Activated CD8-positive, alpha-beta memory T cell treated with anti-CD3 and anti-CD28 coated beads for 48 hours (primary cell): Measurements from ENCODE around the gene RFX2.
"Not testable (repeated sequence)": the region's sequence is repeated elsewhere in the genome, so short reads cannot be mapped to it uniquely, and the experiment has no call there.

Source experiments
- DNase-seq, 3 experiments: peaks; one replicate each; pipeline ENCODE4 v3.0.0-alpha.2; 2020; ENCODE audit warnings: low read depth in 2 of 3, low spot score in 2 of 3

The RFX2 gene

GRCh38 chr19:5993648-5994358 lies 116.5 kb downstream of the RFX2 start:
- no peak for DNase-seq

- DNase-seq = no peak
These were observed 117.1 kb downstream of the RFX2 start for GRCh38 chr19:5993201-5993600.

- no peak for DNase-seq
These were observed 117.5 kb downstream of the RFX2 start for GRCh38 chr19:5992756-5993155.

GRCh38 chr19:5991244-5991838 lies 119.0 kb downstream of the RFX2 start:
- no peak for DNase-seq

- no peak for DNase-seq
These were observed 120.0 kb downstream of the RFX2 start for GRCh38 chr19:5990289-5990797.

DNA sequence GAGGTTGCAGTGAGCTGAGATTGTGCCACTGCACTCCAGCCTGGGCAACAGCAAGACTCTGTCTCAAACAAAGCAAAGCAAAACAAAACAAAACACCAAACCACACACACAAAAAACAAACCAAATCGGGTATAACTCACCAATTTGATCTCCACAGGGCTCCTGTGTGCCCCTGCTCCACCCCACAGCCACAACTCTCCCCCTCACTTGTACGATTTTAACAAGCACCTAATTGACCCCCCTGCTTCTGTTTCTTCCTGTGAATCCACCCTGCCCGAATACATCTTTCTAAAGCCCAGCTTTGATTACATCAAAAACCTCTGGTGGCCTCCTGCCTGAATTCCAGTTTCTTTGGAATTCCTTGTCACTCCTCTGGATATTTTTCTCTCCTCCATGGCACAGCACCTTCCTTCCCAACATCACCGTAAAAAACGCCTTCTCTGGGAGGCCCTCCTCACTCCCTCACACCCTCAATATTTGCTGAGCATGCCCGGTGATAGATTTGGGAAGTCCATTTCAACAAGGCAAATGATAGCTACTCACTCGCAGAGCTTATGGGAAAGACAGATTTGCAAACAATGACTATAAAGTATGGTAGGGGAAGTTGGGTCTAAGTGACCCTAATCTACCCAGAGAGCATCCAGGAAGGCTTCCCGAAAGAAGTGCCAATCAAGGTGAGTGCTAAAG lies 120.8 kb downstream of the RFX2 start:
- no peak for DNase-seq

- DNase-seq = no peak
These were observed 121.5 kb downstream of the RFX2 start for GRCh38 chr19:5988517-5989387.

- DNase-seq = peak; percentile 35 to 73 (median 51)
These were observed 123.1 kb downstream of the RFX2 start for GRCh38 chr19:5987077-5987818.

DNA sequence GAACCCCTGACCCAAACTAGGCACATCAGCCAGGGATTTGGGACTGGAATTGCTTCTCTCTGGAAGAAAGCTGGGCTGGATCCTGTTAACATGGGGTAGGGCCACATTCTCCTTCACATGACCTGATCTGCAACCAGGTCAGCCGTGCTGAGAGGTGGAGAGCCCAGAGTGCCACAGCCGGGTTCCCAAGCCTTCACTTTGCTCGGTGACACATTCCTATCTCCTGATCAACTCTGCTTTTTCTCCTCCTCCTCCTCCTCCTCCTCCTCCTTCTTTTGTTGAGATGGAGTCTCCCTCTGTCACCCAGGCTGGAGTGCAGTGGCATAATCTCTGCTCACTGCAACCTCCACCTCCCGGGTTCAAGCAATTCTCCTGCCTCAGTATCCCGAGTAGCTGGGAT lies 124.5 kb downstream of the RFX2 start:
- DNase-seq = not testable (repeated sequence)

- no peak for DNase-seq
These were observed 125.1 kb downstream of the RFX2 start for GRCh38 chr19:5985098-5985783.

- no peak for DNase-seq
These were observed 125.7 kb downstream of the RFX2 start for GRCh38 chr19:5984600-5984999.

- DNase-seq = no peak
These were observed 126.8 kb downstream of the RFX2 start for GRCh38 chr19:5983367-5983955.

- DNase-seq = no peak
These were observed 131.4 kb downstream of the RFX2 start for GRCh38 chr19:5978606-5979552.

DNA sequence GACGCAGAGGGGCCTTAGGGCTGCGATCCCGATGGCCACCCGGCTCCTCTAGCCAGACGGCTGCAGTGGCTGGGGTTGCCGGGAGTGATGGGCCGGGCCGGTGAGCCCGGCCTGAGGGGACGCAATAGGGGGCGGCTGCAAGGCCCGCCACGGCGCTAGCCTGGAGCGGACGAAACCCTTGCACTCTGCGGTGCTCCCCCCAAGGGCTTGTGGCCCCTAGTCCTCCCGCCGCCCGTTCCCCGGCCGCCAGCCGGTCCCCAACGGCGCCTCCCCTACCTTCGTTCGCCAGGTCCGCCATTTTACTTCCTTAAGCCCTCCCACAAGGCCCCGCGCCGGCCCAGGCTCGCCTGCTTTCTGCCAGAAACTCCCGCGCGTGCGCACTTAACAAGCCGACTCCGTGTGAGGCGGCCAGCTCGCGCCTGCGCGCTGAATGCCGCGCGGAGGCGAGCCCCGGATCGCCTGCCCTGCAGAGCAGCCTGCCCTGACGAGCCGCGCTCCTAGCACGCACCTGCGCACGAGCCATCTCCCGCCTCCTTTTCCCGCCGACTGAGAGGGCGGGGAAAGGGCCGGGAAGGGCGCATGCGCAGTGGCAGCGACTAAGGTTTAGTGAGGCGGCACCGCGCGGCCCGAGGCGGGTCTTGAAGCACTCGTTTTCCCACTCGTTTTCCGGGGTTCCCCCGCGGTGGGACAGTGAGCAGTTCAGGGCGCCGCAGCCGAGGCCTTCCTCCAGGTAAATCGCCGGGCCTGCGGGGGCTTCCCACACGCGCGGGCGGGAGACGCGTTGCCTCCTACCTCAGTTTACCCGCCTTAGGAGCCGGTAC lies 132.3 kb downstream of the RFX2 start, which contains the start of gene RANBP3:
Gene RANBP3 (minus strand): TSS at position 356 of the 821 bp plus-strand sequence. CDS start 58 bp downstream, at position 298.
- peak; percentile 92 to 99 (median 93) for DNase-seq

DNA sequence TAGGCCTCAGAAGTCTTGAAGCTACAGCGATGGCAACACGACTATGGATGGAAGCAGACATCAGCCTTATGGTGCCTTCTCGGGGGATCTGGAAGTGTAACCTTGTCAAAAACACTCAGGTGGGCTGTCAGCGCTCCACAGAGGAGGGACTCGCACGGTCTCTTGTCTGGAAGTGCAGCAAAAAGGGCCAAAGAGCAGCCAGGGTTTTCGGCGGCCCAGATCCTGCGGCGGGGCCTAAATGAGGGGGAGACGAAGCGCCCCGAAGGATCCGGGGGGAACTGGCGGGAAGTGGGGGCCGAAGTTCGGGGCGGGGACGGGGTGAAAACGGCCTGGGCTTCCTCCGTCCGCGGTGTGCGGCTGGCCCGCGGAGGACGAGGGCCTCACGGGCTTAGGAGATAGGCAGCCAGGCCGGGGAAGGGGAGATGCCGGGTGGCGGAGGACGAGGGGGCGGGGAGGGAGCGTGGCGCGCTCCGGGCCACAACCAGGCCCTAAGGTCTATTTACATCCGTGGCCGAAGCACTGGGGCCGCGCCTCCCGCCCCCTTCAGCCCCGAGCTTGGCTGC lies 133.0 kb downstream of the RFX2 start:
- no peak for DNase-seq

DNA sequence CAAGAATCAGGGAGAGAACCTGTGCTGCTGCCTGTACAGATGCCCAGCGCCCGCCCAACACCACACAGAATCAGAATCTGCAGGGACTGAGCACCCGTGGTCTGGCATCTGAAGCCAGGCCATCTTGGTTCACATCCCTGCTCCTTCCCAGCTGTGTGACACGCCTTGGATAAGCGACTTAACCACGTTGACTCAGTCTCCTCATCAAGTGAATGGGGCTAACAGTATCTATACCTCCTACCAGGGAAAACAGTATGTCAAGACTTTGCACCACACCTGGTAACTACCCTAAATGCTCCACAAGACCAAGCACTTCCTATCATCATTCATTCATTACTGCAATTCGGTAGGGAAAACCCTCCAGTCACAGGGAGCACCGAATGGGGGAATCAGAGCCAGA lies 133.5 kb downstream of the RFX2 start:
- no peak for DNase-seq

- DNase-seq = no peak
These were observed 134.9 kb downstream of the RFX2 start for GRCh38 chr19:5975388-5975728.
